ENCODE data around the gene APOL1. TPM values are rescaled to one million over a fixed set of nuclear protein-coding genes. Genes with fewer than 3 reads are reported as not detected.

Gene APOL1
- total and polyA plus RNA-seq, 2 of the 13 experiments (the other 11 are each of a cell fraction or from before 2014, with no cell fraction given) = 20.3 to 75.0 TPM

DNA sequence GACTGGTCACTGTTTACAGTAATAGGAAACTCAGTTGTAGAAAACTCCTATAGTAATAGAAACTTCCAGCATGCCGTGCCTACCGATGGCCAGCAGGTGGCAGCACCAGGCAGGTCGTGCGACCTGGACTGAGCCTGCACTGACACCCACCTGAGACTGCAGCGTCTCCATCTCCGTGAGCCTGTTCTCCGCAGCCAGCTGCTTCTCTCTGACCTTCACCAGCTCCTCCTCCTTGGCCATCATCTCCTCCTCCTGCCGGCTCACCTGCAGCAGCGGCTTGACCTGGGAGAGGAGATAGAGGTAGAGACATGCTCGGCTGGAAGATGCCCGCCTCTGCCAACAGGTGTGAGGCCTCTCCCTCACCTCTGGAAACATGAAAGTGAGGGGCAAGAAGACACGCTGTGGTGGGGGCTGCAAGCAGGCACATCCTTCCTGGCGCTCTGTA lies 48.5 kb downstream of the APOL1 start (continued):
- TF ChIP-seq, protein P1, sequence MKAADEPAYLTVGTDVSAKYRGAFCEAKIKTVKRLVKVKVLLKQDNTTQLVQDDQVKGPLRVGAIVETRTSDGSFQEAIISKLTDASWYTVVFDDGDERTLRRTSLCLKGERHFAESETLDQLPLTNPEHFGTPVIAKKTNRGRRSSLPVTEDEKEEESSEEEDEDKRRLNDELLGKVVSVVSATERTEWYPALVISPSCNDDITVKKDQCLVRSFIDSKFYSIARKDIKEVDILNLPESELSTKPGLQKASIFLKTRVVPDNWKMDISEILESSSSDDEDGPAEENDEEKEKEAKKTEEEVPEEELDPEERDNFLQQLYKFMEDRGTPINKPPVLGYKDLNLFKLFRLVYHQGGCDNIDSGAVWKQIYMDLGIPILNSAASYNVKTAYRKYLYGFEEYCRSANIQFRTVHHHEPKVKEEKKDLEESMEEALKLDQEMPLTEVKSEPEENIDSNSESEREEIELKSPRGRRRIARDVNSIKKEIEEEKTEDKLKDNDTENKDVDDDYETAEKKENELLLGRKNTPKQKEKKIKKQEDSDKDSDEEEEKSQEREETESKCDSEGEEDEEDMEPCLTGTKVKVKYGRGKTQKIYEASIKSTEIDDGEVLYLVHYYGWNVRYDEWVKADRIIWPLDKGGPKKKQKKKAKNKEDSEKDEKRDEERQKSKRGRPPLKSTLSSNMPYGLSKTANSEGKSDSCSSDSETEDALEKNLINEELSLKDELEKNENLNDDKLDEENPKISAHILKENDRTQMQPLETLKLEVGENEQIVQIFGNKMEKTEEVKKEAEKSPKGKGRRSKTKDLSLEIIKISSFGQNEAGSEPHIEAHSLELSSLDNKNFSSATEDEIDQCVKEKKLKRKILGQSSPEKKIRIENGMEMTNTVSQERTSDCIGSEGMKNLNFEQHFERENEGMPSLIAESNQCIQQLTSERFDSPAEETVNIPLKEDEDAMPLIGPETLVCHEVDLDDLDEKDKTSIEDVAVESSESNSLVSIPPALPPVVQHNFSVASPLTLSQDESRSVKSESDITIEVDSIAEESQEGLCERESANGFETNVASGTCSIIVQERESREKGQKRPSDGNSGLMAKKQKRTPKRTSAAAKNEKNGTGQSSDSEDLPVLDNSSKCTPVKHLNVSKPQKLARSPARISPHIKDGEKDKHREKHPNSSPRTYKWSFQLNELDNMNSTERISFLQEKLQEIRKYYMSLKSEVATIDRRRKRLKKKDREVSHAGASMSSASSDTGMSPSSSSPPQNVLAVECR (CRISPR knock-in tag; IDR thresholded peaks at IDR 0.05; ENCODE audit: borderline replicate concordance) = no peak; the same call in 1 of the 2 replicates
- TF ChIP-seq, protein P2, sequence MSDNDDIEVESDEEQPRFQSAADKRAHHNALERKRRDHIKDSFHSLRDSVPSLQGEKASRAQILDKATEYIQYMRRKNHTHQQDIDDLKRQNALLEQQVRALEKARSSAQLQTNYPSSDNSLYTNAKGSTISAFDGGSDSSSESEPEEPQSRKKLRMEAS (IDR thresholded peaks at IDR 0.05) = peak; percentile 50; the same call in 1 of the 2 replicates
- TF ChIP-seq RBM22 (optimal IDR thresholded peaks at IDR 0.05; ENCODE audit: low read length) (peak; percentile 57), PRDM10 (CRISPR knock-in tag; IDR thresholded peaks at IDR 0.05; ENCODE audit: low read depth) (no peak)
